Gastroesophageal sphincter (tissue), 4 donors: ENCODE measurements around the gene TMEM127. TPM values are rescaled to one million over a fixed set of nuclear protein-coding genes. Genes with fewer than 3 reads are reported as not detected.

Experiments used
- ATAC-seq: fragments of 150-250 bp; one replicate; pipeline ENCODE4 v1.9.1; 2016; ENCODE audit warnings: mild to moderate bottlenecking, moderate library complexity
- H3K27ac ChIP-seq, 4 donors: fragments of 200-600 bp; sonication (generic) in 3 of 4; 1 replicate in 3 of 4; 2 replicates in 1 of 4; pipeline ENCODE4 v1.5.1; 2016 to 2019
- H3K27me3 ChIP-seq: fragments of 200-600 bp; sonication (generic); one replicate; pipeline ENCODE4 v1.5.1; 2019
- H3K36me3 ChIP-seq, 2 donors: fragments of 200-600 bp; sonication (generic); one replicate each; pipeline ENCODE4 v1.5.1; 2019; ENCODE audit warnings: control low read depth in 1 of 2
- H3K4me1 ChIP-seq, 3 donors: fragments of 200-600 bp; sonication (generic); 1 replicate in 2 of 3; 2 replicates in 1 of 3; pipeline ENCODE4 v1.5.1; 2016 to 2019; ENCODE audit warnings: control low read depth in 2 of 3
- H3K4me3 ChIP-seq, 2 donors: fragments of 200-600 bp; sonication (generic); one replicate each; pipeline ENCODE4 v1.5.1; 2019; ENCODE audit warnings: mild to moderate bottlenecking in 1 of 2, moderate library complexity in 1 of 2
- H3K9me3 ChIP-seq, 3 donors: fragments of 200-600 bp; sonication (generic); one replicate each; pipeline ENCODE4 v1.5.1; 2017 to 2019; ENCODE audit warnings: control low read depth in 2 of 3
- CTCF ChIP-seq, 4 experiments: fragments of 200-600 bp in 2 of 4; fragments of 450-650 bp in 2 of 4; sonication (generic) in 1 of 4; IDR thresholded peaks; one replicate each; pipeline ENCODE4 v1.5.1; 2017 to 2019; ENCODE audit warnings: antibody characterized with exemption in 4 of 4, mild to moderate bottlenecking in 2 of 4, moderate library complexity in 2 of 4
- EP300 ChIP-seq: sonication (generic); formaldehyde crosslinking; IDR thresholded peaks from one replicate; pipeline ENCODE4 v1.6.1; 2017; ENCODE audit warnings: antibody characterized with exemption, mild to moderate bottlenecking
- POLR2A ChIP-seq, 2 donors: fragments of 450-650 bp; IDR thresholded peaks; one replicate each; pipeline ENCODE4 v1.6.1; 2017; ENCODE audit warnings: antibody characterized with exemption in 2 of 2, mild to moderate bottlenecking in 2 of 2, moderate library complexity in 1 of 2
- POLR2AphosphoS5 ChIP-seq: sonication (generic); formaldehyde crosslinking; IDR thresholded peaks from one replicate; pipeline ENCODE4 v1.6.1; 2017; ENCODE audit warnings: antibody characterized with exemption
- WGBS, 2 donors: methylation state at CpG; one replicate each; pipeline ENCODE4 v1.1.5; 2018; ENCODE audit warnings: low coverage in 1 of 2; 5-methylcytosine and 5-hydroxymethylcytosine counted together
- total RNA-seq, 4 donors: library from RNA; depleted of rRNA; stranded (reverse); fragments of >200 nt; gene quantifications; one replicate each; pipeline ENCODE4 v1.1.0, GENCODE V29; 2016

The TMEM127 gene
- total RNA-seq, 4 donors from 2014 or later: 39.4 to 73.8 (median 43.9) TPM

GRCh38 chr2:96274355-96275056 lies 8.7 kb upstream of the TMEM127 start:
- Histone ChIP-seq H3K9me3 (no peaks in the 10 kb centered on the region), H3K36me3 (peaks cover 0 to 100% of the 10 kb centered on the region in 2 donors), H3K27me3 (no peaks in the 10 kb centered on the region), H3K4me1 (no peaks in the 10 kb centered on the region), H3K27ac (peak overlapping the region in 1 of 4 donors; percentile 17), H3K4me3 (no peak overlapping the region)
- TF ChIP-seq POLR2A (IDR thresholded peaks at IDR 0.05) (no peak), POLR2AphosphoS5 (peak; percentile 4)
- no peak for ATAC-seq
- 40 to 77% methylated on average over 4 to 5 of the region's 7 CpGs for WGBS, 2 donors

- Histone ChIP-seq H3K4me3 (no peak overlapping the region), H3K27me3 (no peaks in the 10 kb centered on the region), H3K27ac (peak overlapping the region in 1 of 4 donors; percentile 17), H3K36me3 (peaks cover 0 to 100% of the 10 kb centered on the region in 2 donors), H3K9me3 (no peaks in the 10 kb centered on the region), H3K4me1 (no peaks in the 10 kb centered on the region)
- WGBS, 2 donors: 38 to 42% methylated on average over 2 to 3 of the region's 3 CpGs
- TF ChIP-seq POLR2A (IDR thresholded peaks at IDR 0.05) (no peak), EP300 (no peak), POLR2AphosphoS5 (no peak), CTCF (IDR thresholded peaks at IDR 0.05) (no peak)
- ATAC-seq: no peak
Measured at GRCh38 chr2:96273763-96274162, 8.0 kb upstream of the TMEM127 start.

GRCh38 chr2:96271995-96272394 lies 6.2 kb upstream of the TMEM127 start:
- Histone ChIP-seq H3K36me3 (peaks cover 0 to 98% of the 10 kb centered on the region in 2 donors), H3K4me3 (no peak overlapping the region), H3K9me3 (no peaks in the 10 kb centered on the region), H3K27me3 (no peaks in the 10 kb centered on the region), H3K4me1 (peaks cover 0 to 9% (median 1%) of the 10 kb centered on the region in 3 donors), H3K27ac (no peak overlapping the region)
- no peak for TF ChIP-seq CTCF (IDR thresholded peaks at IDR 0.05)
- TF ChIP-seq EP300: no peak
- TF ChIP-seq POLR2A (IDR thresholded peaks at IDR 0.05): no peak
- TF ChIP-seq POLR2AphosphoS5: no peak
- WGBS, 2 donors: 79 to 100% methylated on average over 1 to 3 of the region's 3 CpGs
- ATAC-seq: no peak

- H3K36me3 ChIP-seq: peaks cover 0 to 65% of the 10 kb centered on the region in 2 donors
- peaks cover 0 to 44% (median 12%) of the 10 kb centered on the region in 3 donors for H3K4me1 ChIP-seq
- no peak for ATAC-seq
- no peaks in the 10 kb centered on the region for H3K9me3 ChIP-seq
- H3K27me3 ChIP-seq: no peaks in the 10 kb centered on the region
- peak overlapping the region in 2 of 4 donors; percentile 91 to 97 for H3K27ac ChIP-seq
- WGBS, 2 donors: 50 to 70% methylated on average over 2 to 4 of the region's 12 CpGs
- H3K4me3 ChIP-seq: peak overlapping the region in 1 of 2 donors; percentile 94
- no peak for TF ChIP-seq EP300
- no peak for TF ChIP-seq POLR2AphosphoS5
- TF ChIP-seq CTCF (IDR thresholded peaks at IDR 0.05): no peak
- TF ChIP-seq POLR2A (IDR thresholded peaks at IDR 0.05): no peak
Measured at GRCh38 chr2:96267159-96267971, 1.6 kb upstream of the TMEM127 start.

- H3K36me3 ChIP-seq: peaks cover 0 to 55% of the 10 kb centered on the region in 2 donors
- WGBS, 2 donors: 0% methylated on average over 6 of the region's 49 CpGs; no CpG with 5 or more reads in 1 of the 2 donors
- peaks cover 3 to 64% (median 22%) of the 10 kb centered on the region in 3 donors for H3K4me1 ChIP-seq
- H3K4me3 ChIP-seq: peak overlapping the region; percentile 89 to 94
- TF ChIP-seq CTCF (IDR thresholded peaks at IDR 0.05) (no peak), POLR2A (IDR thresholded peaks at IDR 0.05) (no peak), POLR2AphosphoS5 (no peak), EP300 (no peak)
- no peaks in the 10 kb centered on the region for H3K27me3 ChIP-seq
- no peaks in the 10 kb centered on the region for H3K9me3 ChIP-seq
- H3K27ac ChIP-seq: peak overlapping the region; percentile 90 to 97 (median 91)
- peak; percentile 24 for ATAC-seq
Measured at GRCh38 chr2:96265349-96265839, 403 bp downstream of the TMEM127 start.
